Measurements from ENCODE around the gene CRKL. TPM values are rescaled to one million over a fixed set of nuclear protein-coding genes. Genes with fewer than 3 reads are reported as not detected.
"Not testable (repeated sequence)": the region's sequence is repeated elsewhere in the genome, so short reads cannot be mapped to it uniquely, and the experiment has no call there.

CRKL gene
- polyA plus RNA-seq, 1 of the 3 experiments (the other 2 are of a cell fraction) = 9.6 TPM

- TF ChIP-seq REST (IDR thresholded peaks at IDR 0.05; ENCODE audit: low read depth, low read length) (no peak), CTCF (IDR thresholded peaks at IDR 0.05) (no peak), TEAD4 (IDR thresholded peaks at IDR 0.05; ENCODE audit: borderline replicate concordance, insufficient read depth) (no peak), NRF1 (IDR thresholded peaks at IDR 0.05; ENCODE audit: low read depth, low read length) (no peak), SIN3A (IDR thresholded peaks at IDR 0.05; ENCODE audit: borderline replicate concordance, low read depth, low read length) (no peak), YY1 (IDR thresholded peaks at IDR 0.05; ENCODE audit: low read depth) (no peak), USF2 (IDR thresholded peaks at IDR 0.05; ENCODE audit: borderline replicate concordance, low read depth, low read length) (no peak), FOXM1 (IDR thresholded peaks at IDR 0.05; ENCODE audit: low read depth) (no peak)
These were observed 23.7 kb downstream of the CRKL start (continued) for GRCh38 chr22:20940904-20941385.

DNA sequence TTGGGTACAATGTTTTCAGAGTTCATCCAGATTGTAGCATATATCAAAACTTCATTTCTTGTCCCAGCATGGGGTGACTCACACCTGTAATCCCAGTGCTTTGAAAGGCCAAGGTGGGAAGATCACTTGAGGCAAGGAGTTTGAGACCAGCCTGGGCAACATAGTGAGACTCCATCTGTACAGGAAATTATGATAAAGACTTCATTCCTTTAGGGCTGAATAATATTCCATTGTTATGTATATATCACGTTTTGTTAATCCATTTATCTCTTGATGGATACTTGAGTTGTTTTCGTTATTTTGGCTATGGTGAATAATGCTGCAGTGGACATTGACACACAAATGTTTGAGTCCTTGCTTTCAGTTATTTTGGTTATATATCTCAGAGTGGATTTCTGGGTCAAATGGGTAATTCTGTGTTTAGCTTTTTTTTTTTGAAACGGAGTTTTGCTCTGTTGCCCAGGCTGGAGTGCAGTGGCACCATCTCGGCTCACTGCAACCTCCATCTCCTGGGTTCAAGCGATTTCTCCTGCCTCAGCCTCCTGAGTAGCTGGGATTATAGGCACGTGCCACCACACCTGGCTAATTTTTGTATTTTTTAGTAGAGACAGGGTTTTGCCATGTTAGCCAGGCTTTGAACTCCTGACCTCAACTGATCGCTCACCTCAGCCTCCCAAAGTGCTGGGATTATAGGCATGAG lies 25.1 kb downstream of the CRKL start:
- POLR2A ChIA-PET = not testable (repeated sequence)

More for the DNA sequence above, 25.1 kb downstream of the CRKL start:
- H3K9me3 ChIP-seq; H3K36me3 ChIP-seq (replicated peaks in 1 of 2; ENCODE audit: control insufficient read depth in 1 of 2, insufficient read depth in 2 of 2, low read length in 1 of 2); H3K27ac ChIP-seq (ENCODE audit: low read depth in 2 of 2, low read length in 1 of 2); H3K27me3 ChIP-seq (ENCODE audit: insufficient read depth); H3K4me3 ChIP-seq (ENCODE audit: low read depth in 2 of 2, low read length in 1 of 2); H3K9ac ChIP-seq; H2AFZ ChIP-seq (ENCODE audit: low read depth); H3K9me2 ChIP-seq; DNase-seq: not testable (repeated sequence)
- 91% methylated on average over 7 of the region's 7 CpGs for WGBS (ENCODE audit: low lambda C conversion rate)
- H3F3A ChIP-seq (replicated peaks; ENCODE audit: insufficient read depth) = peaks cover 18% of the 10 kb centered on the region
- peaks cover 98% of the 10 kb centered on the region for H4K20me1 ChIP-seq (ENCODE audit: insufficient read depth)
- CTCF ChIA-PET = interaction anchor here (1.4 kb wide), 1 partner anchor 56 kb away, joined by 3 read pairs; no protein-coding TSS in a partner anchor
- H3K79me2 ChIP-seq (ENCODE audit: insufficient read depth) = peaks cover 98% of the 10 kb centered on the region
- 0 out of 2 replicates have a peak overlapping the region, but pooled peaks have one; percentile 24 for H3K4me2 ChIP-seq
- H3K4me1 ChIP-seq (ENCODE audit: control insufficient read depth in 1 of 2, insufficient read depth in 2 of 2, low read depth in 1 of 2, low read length in 1 of 2) = peaks cover 13 to 14% of the 10 kb centered on the region in 2 experiments; a peak in 2 of 4 replicates
